OCI-LY7 (cell line): ENCODE measurements around the gene TPSG1. TPM values are rescaled to one million over a fixed set of nuclear protein-coding genes. Genes with fewer than 3 reads are reported as not detected.
"Not testable (repeated sequence)": the region's sequence is repeated elsewhere in the genome, so short reads cannot be mapped to it uniquely, and the experiment has no call there.

Experiments
- BruUV-seq: library from RNA; stranded (reverse); fragments of 400-500 nt; replicated peaks from 2 replicates; lab custom pipeline; 2021; lab: Mats Ljungman, UMichigan
- CTCF ChIA-PET: fragments of 300-600 bp; sonication (Branson Sonifier 250); formaldehyde crosslinking; loops from one replicate; lab custom pipeline; 2022; ENCODE audit warnings: antibody characterized with exemption; ENCODE audit not compliant: unreplicated experiment; lab: Charles Lee
- POLR2A ChIA-PET: fragments of 300-600 bp; sonication (Branson Sonifier 250); formaldehyde crosslinking; loops from one replicate; lab custom pipeline; 2022; ENCODE audit warnings: antibody characterized with exemption; lab: Charles Lee
- DNase-seq: peaks from one replicate; pipeline ENCODE4 v3.0.0-alpha.2; 2015; ENCODE audit warnings: low spot score
- H2AFZ ChIP-seq: fragments of 200-600 bp; sonication (generic), shearing (Covaris generic); 2 replicates; pipeline ENCODE4 v1.6.1; 2014; ENCODE audit warnings: mild to moderate bottlenecking, antibody characterized with exemption, low read length, moderate library complexity
- H3K27ac ChIP-seq: fragments of 200-600 bp; sonication (generic); 2 replicates; pipeline ENCODE4 v1.5.1; 2014; ENCODE audit warnings: mixed run types, low read depth, mild to moderate bottlenecking, moderate library complexity, low read length, inconsistent platforms; ENCODE audit not compliant: poor library complexity, severe bottlenecking
- H3K36me3 ChIP-seq: fragments of 200-600 bp; sonication (generic); 2 replicates; pipeline ENCODE4 v1.6.1; 2014; ENCODE audit warnings: mild to moderate bottlenecking, antibody characterized with exemption, low read length, moderate library complexity, mixed read lengths; ENCODE audit not compliant: insufficient read depth
- H3K4me1 ChIP-seq: fragments of 200-600 bp; sonication (generic); 2 replicates; pipeline ENCODE4 v1.5.1; 2014; ENCODE audit warnings: mild to moderate bottlenecking, low read length; ENCODE audit not compliant: insufficient read depth, poor library complexity, severe bottlenecking
- H3K4me2 ChIP-seq: fragments of 200-600 bp; sonication (generic); 2 replicates; pipeline ENCODE4 v1.6.1; 2014; ENCODE audit warnings: mild to moderate bottlenecking, low read length
- H3K4me3 ChIP-seq: fragments of 200-600 bp; sonication (generic); 2 replicates; pipeline ENCODE4 v1.5.1; 2014; ENCODE audit warnings: mild to moderate bottlenecking, low read depth, low read length; ENCODE audit not compliant: poor library complexity, severe bottlenecking
- H3K79me2 ChIP-seq: fragments of 200-600 bp; sonication (generic); 2 replicates; pipeline ENCODE4 v1.6.1; 2016; ENCODE audit warnings: low read depth, mild to moderate bottlenecking, low read length, moderate library complexity, mixed read lengths; ENCODE audit not compliant: insufficient read depth
- H3K9me2 ChIP-seq: fragments of 200-600 bp; sonication (generic); 2 replicates; pipeline ENCODE4 v1.6.1; 2016; ENCODE audit warnings: mild to moderate bottlenecking, low read length, mixed read lengths; ENCODE audit not compliant: insufficient read depth
- H3K9me3 ChIP-seq: fragments of 200-600 bp; sonication (generic); 2 replicates; pipeline ENCODE4 v1.6.1; 2014; ENCODE audit warnings: mild to moderate bottlenecking, mixed run types, low read length, mixed read lengths
- H4K20me1 ChIP-seq: fragments of 200-600 bp; sonication (generic); 2 replicates; pipeline ENCODE4 v1.6.1; 2014; ENCODE audit warnings: mild to moderate bottlenecking, antibody characterized with exemption, low read length, moderate library complexity, mixed read lengths; ENCODE audit not compliant: insufficient read depth
- EZH2phosphoT487 ChIP-seq: fragments of 200-600 bp; sonication (generic); IDR thresholded peaks from 2 replicates; pipeline ENCODE4 v1.6.1; 2018; ENCODE audit warnings: low read depth, borderline replicate concordance, mild to moderate bottlenecking, mixed run types, antibody characterized with exemption, low read length, moderate library complexity, mixed read lengths
- intact Hi-C: fragments of 100-400 bp; cut with micrococcal nuclease; formaldehyde crosslinking; loops from one replicate; pipeline ENCODE4 v1.10.0; 2022; ENCODE audit not compliant: unreplicated experiment
- total RNA-seq, 2 experiments: library from RNA; depleted of rRNA in 1 of 2; stranded (reverse); fragments of >200 nt in 1 of 2; shearing (Covaris generic) in 1 of 2; gene quantifications; 2 replicates each; pipeline ENCODE4 v1.2.3, GENCODE V29; 2014 to 2022
- TF ChIP-seq, protein P1 (sequence below): fragments of 200-600 bp; sonication (generic); conservative IDR thresholded peaks from 2 replicates; pipeline ENCODE4 v1.5.1; 2014; ENCODE audit warnings: mild to moderate bottlenecking, antibody characterized with exemption, low read length, moderate library complexity, mixed read lengths

Gene TPSG1
- total RNA-seq, 2 experiments from 2014 or later: not detected

DNA sequence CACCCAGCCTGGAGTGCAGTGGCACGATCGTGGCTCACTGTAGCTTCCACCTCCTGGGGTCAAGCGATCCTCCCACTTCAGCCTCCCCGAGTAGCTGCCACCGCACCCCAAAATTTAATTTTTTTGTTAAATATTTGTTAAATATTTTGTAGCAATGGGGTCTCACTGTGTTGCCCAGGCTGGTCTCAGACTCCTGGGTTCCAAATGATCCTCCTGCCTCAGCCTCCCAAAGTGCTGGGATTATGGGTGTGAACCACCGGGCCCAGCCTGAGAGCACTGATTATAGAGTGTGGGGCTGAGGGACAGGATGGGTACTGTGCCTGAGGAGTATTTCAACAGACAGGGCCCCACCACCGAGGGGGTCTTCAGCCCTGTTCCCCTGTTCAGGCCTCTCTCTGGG is 35.6 kb downstream of the TPSG1 start:
- no peaks in the 10 kb centered on the region for H4K20me1 ChIP-seq
- intact Hi-C loops: no loop called here
- CTCF ChIA-PET: no interaction called here
- H3K4me1 ChIP-seq: no peaks in the 10 kb centered on the region
- no peak for TF ChIP-seq EZH2phosphoT487
- TF ChIP-seq, protein P1, sequence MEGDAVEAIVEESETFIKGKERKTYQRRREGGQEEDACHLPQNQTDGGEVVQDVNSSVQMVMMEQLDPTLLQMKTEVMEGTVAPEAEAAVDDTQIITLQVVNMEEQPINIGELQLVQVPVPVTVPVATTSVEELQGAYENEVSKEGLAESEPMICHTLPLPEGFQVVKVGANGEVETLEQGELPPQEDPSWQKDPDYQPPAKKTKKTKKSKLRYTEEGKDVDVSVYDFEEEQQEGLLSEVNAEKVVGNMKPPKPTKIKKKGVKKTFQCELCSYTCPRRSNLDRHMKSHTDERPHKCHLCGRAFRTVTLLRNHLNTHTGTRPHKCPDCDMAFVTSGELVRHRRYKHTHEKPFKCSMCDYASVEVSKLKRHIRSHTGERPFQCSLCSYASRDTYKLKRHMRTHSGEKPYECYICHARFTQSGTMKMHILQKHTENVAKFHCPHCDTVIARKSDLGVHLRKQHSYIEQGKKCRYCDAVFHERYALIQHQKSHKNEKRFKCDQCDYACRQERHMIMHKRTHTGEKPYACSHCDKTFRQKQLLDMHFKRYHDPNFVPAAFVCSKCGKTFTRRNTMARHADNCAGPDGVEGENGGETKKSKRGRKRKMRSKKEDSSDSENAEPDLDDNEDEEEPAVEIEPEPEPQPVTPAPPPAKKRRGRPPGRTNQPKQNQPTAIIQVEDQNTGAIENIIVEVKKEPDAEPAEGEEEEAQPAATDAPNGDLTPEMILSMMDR: no peak
- no peak overlapping the region for H2AFZ ChIP-seq
- no TSS peak for BruUV-seq
- DNase-seq: no peak
- H3K79me2 ChIP-seq: no peaks in the 10 kb centered on the region
- POLR2A ChIA-PET: no interaction called here
- no peaks in the 10 kb centered on the region for H3K9me2 ChIP-seq
- H3K36me3 ChIP-seq: no peaks in the 10 kb centered on the region
- no peak overlapping the region for H3K4me3 ChIP-seq
- H3K9me3 ChIP-seq: no peaks in the 10 kb centered on the region
- H3K4me2 ChIP-seq: no peak overlapping the region
- no peak overlapping the region for H3K27ac ChIP-seq

GRCh38 chr16:1188432-1189189 is 36.5 kb downstream of the TPSG1 start:
- H3K9me2 ChIP-seq: no peaks in the 10 kb centered on the region
- DNase-seq: peak; percentile 41
- H3K27ac ChIP-seq: no peak overlapping the region
- no TSS peak for BruUV-seq
- no peaks in the 10 kb centered on the region for H3K9me3 ChIP-seq
- intact Hi-C loops: no loop called here
- TF ChIP-seq, protein P1: no peak
- no peak for TF ChIP-seq EZH2phosphoT487
- H4K20me1 ChIP-seq: no peaks in the 10 kb centered on the region
- H3K36me3 ChIP-seq: no peaks in the 10 kb centered on the region
- H3K4me1 ChIP-seq: no peaks in the 10 kb centered on the region
- H2AFZ ChIP-seq: no peak overlapping the region
- POLR2A ChIA-PET: no interaction called here
- H3K4me2 ChIP-seq: no peak overlapping the region
- no peaks in the 10 kb centered on the region for H3K79me2 ChIP-seq
- no peak overlapping the region for H3K4me3 ChIP-seq
- CTCF ChIA-PET: no interaction called here

GRCh38 chr16:1185460-1186207 is 39.4 kb downstream of the TPSG1 start:
- H4K20me1 ChIP-seq, H3K4me1 ChIP-seq, H3K4me2 ChIP-seq, H3K9me3 ChIP-seq, intact Hi-C loops, H3K27ac ChIP-seq, H3K36me3 ChIP-seq, H3K9me2 ChIP-seq, CTCF ChIA-PET, H2AFZ ChIP-seq, POLR2A ChIA-PET, BruUV-seq, H3K79me2 ChIP-seq, H3K4me3 ChIP-seq, DNase-seq: not testable (repeated sequence)
